Thoracic aorta (tissue), 2 donors: ENCODE data around the gene HADHB. TPM values are rescaled to one million over a fixed set of nuclear protein-coding genes. Genes with fewer than 3 reads are reported as not detected.

ENCODE experiments used
- ATAC-seq: fragments of 150-250 bp; one replicate; pipeline ENCODE4 v1.8.0; 2017; ENCODE audit warnings: low read depth; ENCODE audit not compliant: insufficient number of reproducible peaks, low FRiP score
- DNase-seq: peaks from one replicate; pipeline ENCODE4 v3.0.0-alpha.2; 2020; ENCODE audit warnings: low spot score
- H3K27ac ChIP-seq, 2 donors: fragments of 200-600 bp; sonication (generic); 1 replicate in 1 of 2; 2 replicates in 1 of 2; pipeline ENCODE4 v1.5.1; 2016; ENCODE audit warnings: mild to moderate bottlenecking in 2 of 2, moderate library complexity in 2 of 2
- H3K27me3 ChIP-seq: fragments of 200-600 bp; sonication (generic); replicated peaks from 2 replicates; pipeline ENCODE4 v1.6.0; 2016; ENCODE audit warnings: mild to moderate bottlenecking; ENCODE audit not compliant: insufficient read depth
- H3K36me3 ChIP-seq: fragments of 200-600 bp; sonication (generic); one replicate; pipeline ENCODE4 v1.5.1; 2016
- H3K4me1 ChIP-seq, 2 donors: fragments of 200-600 bp; sonication (generic); 1 replicate in 1 of 2; 2 replicates in 1 of 2; pipeline versions ENCODE4 v1.5.1 to v1.6.0; 2016; ENCODE audit warnings: low read depth in 2 of 2, mild to moderate bottlenecking in 1 of 2; ENCODE audit not compliant: control insufficient read depth in 1 of 2
- H3K4me3 ChIP-seq: fragments of 200-600 bp; sonication (generic); 2 replicates; pipeline ENCODE4 v1.5.1; 2016; ENCODE audit warnings: mild to moderate bottlenecking
- H3K9me3 ChIP-seq: fragments of 200-600 bp; sonication (generic); 2 replicates; pipeline ENCODE4 v1.5.1; 2016
- CTCF ChIP-seq: fragments of 200-600 bp; sonication (generic); IDR thresholded peaks from one replicate; pipeline ENCODE4 v1.5.1; 2019; ENCODE audit warnings: antibody characterized with exemption
- total RNA-seq, 2 donors: library from RNA; depleted of rRNA; stranded (reverse); fragments of >200 nt; gene quantifications; one replicate each; pipeline versions ENCODE4 v1.1.0 to v1.2.3, GENCODE V29; 2016

HADHB gene
- total RNA-seq, result 10 to 100 TPM; 50.2 to 56.4 TPM

- peak; percentile 43 for TF ChIP-seq CTCF
- H3K27me3 ChIP-seq, result no peaks in the 10 kb centered on the region
- DNase-seq (peak; percentile 41), ATAC-seq (peak; percentile 81)
- H3K9me3 ChIP-seq, result no peaks in the 10 kb centered on the region
- H3K27ac ChIP-seq, result peak within 1 kb of the TSS; percentile 82 to 97
- H3K4me3 ChIP-seq, result peak within 1 kb of the TSS; percentile 86
- H3K36me3 ChIP-seq, result no peaks in the 10 kb centered on the region
- peaks cover 28 to 44% of the 10 kb centered on the region in 2 donors for H3K4me1 ChIP-seq
Observed at GRCh38 chr2:26244309-26245230, at the start of gene HADHB, which contains the start of gene HADHA. HADHB (plus strand) TSS chr2:26244939; CDS start chr2:26254255, 9,316 bp downstream. HADHA (minus strand) TSS chr2:26244632; CDS start chr2:26244596, 36 bp downstream.

DNA sequence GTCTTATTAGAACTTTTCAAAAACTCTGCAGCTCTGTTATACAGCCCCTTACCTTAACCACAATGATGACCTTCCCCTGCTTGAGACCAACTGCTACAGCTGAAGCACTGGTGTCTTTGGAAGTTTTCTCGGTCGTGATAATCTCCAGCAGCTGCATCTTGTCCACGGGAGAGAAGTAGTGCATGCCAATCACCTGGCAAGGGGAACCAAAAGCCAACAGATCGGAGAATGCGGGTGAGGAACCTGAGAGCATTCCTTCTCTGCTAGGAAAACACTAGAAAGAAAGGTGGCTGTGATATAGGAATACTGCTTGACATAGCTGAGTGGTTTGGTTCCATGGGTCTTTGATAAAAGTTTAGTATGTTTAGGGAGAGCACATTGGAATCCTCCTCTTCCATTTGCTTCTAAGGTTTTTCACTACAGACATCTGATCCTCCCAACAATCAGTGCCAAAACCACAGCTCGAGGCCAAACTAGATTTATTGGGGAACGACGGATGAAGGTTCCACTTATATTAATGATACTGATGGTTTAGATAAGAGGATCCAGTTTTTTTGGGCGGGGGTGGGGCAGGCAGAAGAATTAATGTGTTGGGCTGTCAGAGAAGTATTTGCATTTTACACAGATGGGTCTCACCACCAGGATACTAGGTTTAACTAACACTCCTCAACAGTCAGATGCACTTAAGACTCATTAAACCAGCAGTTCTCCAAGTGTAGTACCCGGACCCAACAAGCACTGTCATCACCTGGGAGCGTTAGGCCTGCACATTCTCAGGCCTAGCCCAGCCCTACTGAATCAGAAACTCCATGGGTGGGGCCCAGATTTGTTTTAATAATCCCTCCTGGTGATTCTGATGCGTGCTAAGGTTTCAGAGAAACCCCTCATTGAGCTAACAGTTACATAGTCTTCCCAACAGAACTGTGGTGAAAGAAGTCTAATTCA, 49.4 kb upstream of the HADHB start:
- no peaks in the 10 kb centered on the region for H3K9me3 ChIP-seq
- H3K27ac ChIP-seq, result no peak overlapping the region
- TF ChIP-seq CTCF, result no peak
- ATAC-seq, result no peak
- no peaks in the 10 kb centered on the region for H3K27me3 ChIP-seq
- no peaks in the 10 kb centered on the region for H3K4me1 ChIP-seq
- DNase-seq, result no peak
- no peak overlapping the region for H3K4me3 ChIP-seq
- peaks cover 52% of the 10 kb centered on the region for H3K36me3 ChIP-seq

DNA sequence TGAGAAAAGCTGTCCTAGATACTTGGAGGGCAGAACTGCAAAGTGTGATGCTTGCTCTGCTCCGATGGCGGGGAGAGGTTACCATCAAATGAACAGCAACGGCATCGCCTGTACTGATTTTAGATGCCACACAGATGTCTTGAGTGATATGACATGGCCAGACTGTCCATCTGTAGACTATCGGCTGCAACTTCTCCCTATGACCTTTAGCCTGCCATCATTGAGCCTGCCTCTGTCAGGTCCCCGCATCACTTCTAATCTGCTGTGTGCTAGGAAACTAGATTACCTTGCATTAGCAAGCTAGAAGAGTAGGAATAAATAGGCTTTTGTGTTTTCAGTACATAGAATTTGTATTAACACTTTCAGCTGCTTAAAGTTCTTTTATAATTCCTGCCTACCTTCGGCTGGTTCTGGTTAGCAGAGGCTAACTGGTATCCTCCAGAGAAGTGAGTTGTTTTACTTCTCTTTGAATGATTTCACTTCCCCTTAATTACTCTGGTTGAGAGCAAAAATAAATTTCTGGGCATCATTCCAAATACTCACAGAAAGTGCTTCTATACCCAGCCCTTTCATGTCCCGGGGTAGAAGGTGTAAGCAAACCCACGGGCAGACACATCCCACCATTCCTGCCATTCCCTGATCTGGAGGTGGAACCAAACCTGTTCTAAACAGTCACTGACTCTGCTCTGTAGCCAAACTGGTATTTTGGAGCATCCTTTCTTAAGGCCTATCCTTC, 47.9 kb upstream of the HADHB start:
- Histone ChIP-seq H3K4me1 (no peaks in the 10 kb centered on the region), H3K9me3 (no peaks in the 10 kb centered on the region), H3K36me3 (peaks cover 46% of the 10 kb centered on the region), H3K4me3 (no peak overlapping the region), H3K27ac (no peak overlapping the region), H3K27me3 (no peaks in the 10 kb centered on the region)
- ATAC-seq (no peak), DNase-seq (no peak)
- no peak for TF ChIP-seq CTCF

- Histone ChIP-seq H3K4me3 (no peak overlapping the region), H3K9me3 (no peaks in the 10 kb centered on the region), H3K4me1 (no peaks in the 10 kb centered on the region), H3K27me3 (no peaks in the 10 kb centered on the region), H3K27ac (no peak overlapping the region), H3K36me3 (peaks cover 52% of the 10 kb centered on the region)
- DNase-seq (no peak), ATAC-seq (no peak)
- no peak for TF ChIP-seq CTCF
Observed at GRCh38 chr2:26197516-26197915, 47.2 kb upstream of the HADHB start.
